IMR-90 (cell line): ENCODE data around the gene TAF4B. TPM values are rescaled to one million over a fixed set of nuclear protein-coding genes. Genes with fewer than 3 reads are reported as not detected.

Experiments
- ATAC-seq: fragments of 200-7000 bp; cut with Tn5 transposase; 2 replicates; pipeline ENCODE4 v1.9.1; 2020; ENCODE audit warnings: low read depth, mild to moderate bottlenecking, moderate library complexity
- BruUV-seq: library from RNA; stranded (reverse); fragments of 400-500 nt; replicated peaks from 2 replicates; lab custom pipeline; 2021; lab: Mats Ljungman, UMichigan
- CTCF ChIA-PET: fragments of 300-600 bp; formaldehyde crosslinking; extraction: SDS; loops from one replicate; lab custom pipeline; 2021; ENCODE audit warnings: antibody characterized with exemption; lab: Yijun Ruan, JAX
- POLR2A ChIA-PET: fragments of 300-600 bp; sonication (Branson Sonifier 250); formaldehyde crosslinking; loops from one replicate; lab custom pipeline; 2022; ENCODE audit warnings: antibody characterized with exemption; ENCODE audit not compliant: unreplicated experiment; lab: Charles Lee
- DNase-seq: peaks from one replicate; pipeline ENCODE4 v3.0.0; 2013
- H2AFZ ChIP-seq: replicated peaks from 2 replicates; pipeline ENCODE3; 2013; ENCODE audit warnings: low read length, mild to moderate bottlenecking; ENCODE audit not compliant: poor library complexity
- H2AK5ac ChIP-seq: 2 replicates; pipeline ENCODE4 v1.6.1; 2013; ENCODE audit warnings: low read depth, low read length, inconsistent platforms
- H2AK9ac ChIP-seq: replicated peaks from 2 replicates; pipeline ENCODE3; 2013; ENCODE audit warnings: mild to moderate bottlenecking, low read depth, low read length, moderate library complexity; ENCODE audit not compliant: poor library complexity
- H2BK120ac ChIP-seq: 2 replicates; pipeline ENCODE4 v1.6.1; 2013; ENCODE audit warnings: low read depth, low read length, inconsistent platforms
- H2BK15ac ChIP-seq: 3 replicates; pipeline ENCODE4 v1.6.1; 2013; ENCODE audit warnings: low read depth, low read length, inconsistent platforms
- H2BK20ac ChIP-seq: 2 replicates; pipeline ENCODE4 v1.6.1; 2013; ENCODE audit warnings: low read depth, mild to moderate bottlenecking, inconsistent platforms, low read length, moderate library complexity
- H2BK5ac ChIP-seq: 2 replicates; pipeline ENCODE4 v1.6.1; 2013; ENCODE audit warnings: mild to moderate bottlenecking, low read depth, low read length, inconsistent platforms; ENCODE audit not compliant: poor library complexity, severe bottlenecking
- H3K14ac ChIP-seq: replicated peaks from 2 replicates; pipeline ENCODE4 v1.6.1; 2013; ENCODE audit warnings: low read depth, low read length, inconsistent platforms
- H3K18ac ChIP-seq: 2 replicates; pipeline ENCODE4 v1.6.1; 2013; ENCODE audit warnings: low read depth, low read length, control low read depth
- H3K23ac ChIP-seq: 2 replicates; pipeline ENCODE4 v1.6.1; 2013; ENCODE audit warnings: low read depth, low read length, inconsistent platforms
- H3K27ac ChIP-seq: 2 replicates; pipeline ENCODE4 v1.5.1; 2013; ENCODE audit warnings: mild to moderate bottlenecking, control low read depth, low read length; ENCODE audit not compliant: insufficient read depth
- H3K27me3 ChIP-seq: 2 replicates; pipeline ENCODE4 v1.6.1; 2013; ENCODE audit warnings: low read length; ENCODE audit not compliant: control insufficient read depth, insufficient read depth
- H3K36me3 ChIP-seq: 2 replicates; pipeline ENCODE4 v1.6.1; 2013; ENCODE audit warnings: low read length, mixed read lengths; ENCODE audit not compliant: control insufficient read depth, insufficient read depth
- H3K4ac ChIP-seq: 2 replicates; pipeline ENCODE4 v1.6.1; 2013; ENCODE audit warnings: low read depth, low read length, inconsistent platforms
- H3K4me1 ChIP-seq: 2 replicates; pipeline ENCODE4 v1.6.1; 2013; ENCODE audit warnings: low read length, mixed read lengths; ENCODE audit not compliant: control insufficient read depth, insufficient read depth
- H3K4me2 ChIP-seq: 2 replicates; pipeline ENCODE4 v1.6.1; 2013; ENCODE audit warnings: low read depth, mild to moderate bottlenecking, control low read depth, low read length, moderate library complexity
- H3K4me3 ChIP-seq: 2 replicates; pipeline ENCODE4 v1.5.1; 2013; ENCODE audit warnings: low read depth, mild to moderate bottlenecking, control low read depth, low read length, moderate library complexity; ENCODE audit not compliant: insufficient read depth
- H3K56ac ChIP-seq: 2 replicates; pipeline ENCODE4 v1.6.1; 2013; ENCODE audit warnings: low read length, inconsistent platforms; ENCODE audit not compliant: insufficient read depth; ENCODE audit errors: extremely low read depth
- H3K79me1 ChIP-seq, 2 experiments: 2 replicates each; pipeline ENCODE4 v1.6.1; 2013; ENCODE audit warnings: low read length in 2 of 2, inconsistent platforms in 1 of 2, low read depth in 1 of 2
- H3K9ac ChIP-seq: 2 replicates; pipeline ENCODE4 v1.6.1; 2013; ENCODE audit warnings: low read depth, low read length, control low read depth
- H3K9me1 ChIP-seq: 2 replicates; pipeline ENCODE4 v1.6.1; 2013; ENCODE audit warnings: low read length, inconsistent platforms; ENCODE audit not compliant: insufficient read depth
- H3K9me3 ChIP-seq: 2 replicates; pipeline ENCODE4 v1.6.1; 2013; ENCODE audit warnings: low read length; ENCODE audit not compliant: control insufficient read depth, insufficient read depth
- H4K20me1 ChIP-seq: 2 replicates; pipeline ENCODE4 v1.6.1; 2013; ENCODE audit warnings: low read length, inconsistent platforms; ENCODE audit not compliant: insufficient read depth
- H4K5ac ChIP-seq: 2 replicates; pipeline ENCODE4 v1.6.1; 2013; ENCODE audit warnings: mild to moderate bottlenecking, low read depth, low read length, control low read depth
- H4K8ac ChIP-seq, 2 experiments: 2 replicates each; pipeline ENCODE4 v1.6.1; 2013; ENCODE audit warnings: low read depth in 2 of 2, low read length in 2 of 2, control low read depth in 1 of 2, inconsistent platforms in 1 of 2
- H4K91ac ChIP-seq: 2 replicates; pipeline ENCODE4 v1.6.1; 2013; ENCODE audit warnings: low read depth, low read length, inconsistent platforms; ENCODE audit not compliant: insufficient read depth
- BHLHE40 ChIP-seq: fragments of 150-350 bp; IDR thresholded peaks from 2 replicates; pipeline ENCODE4 v1.6.1; 2016; ENCODE audit warnings: mild to moderate bottlenecking, low read depth, low read length
- ELK1 ChIP-seq: fragments of 150-350 bp; IDR thresholded peaks from 2 replicates; pipeline ENCODE4 v1.6.1; 2016; ENCODE audit warnings: low read depth, mild to moderate bottlenecking, low read length, moderate library complexity, borderline replicate concordance
- MAFK ChIP-seq: IDR thresholded peaks from 2 replicates; pipeline ENCODE4 v1.6.1; 2012; ENCODE audit warnings: low read depth, low read length, improper control_type of control experiment
- WGBS, 2 experiments: methylation state at CpG; one replicate each; pipeline versions ENCODE4 v1.1.5 to v1.1.7; 2013; ENCODE audit warnings: missing lambda C conversion rate in 2 of 2; ENCODE audit not compliant: insufficient read length in 1 of 2; ENCODE audit errors: extremely low coverage in 2 of 2; 5-methylcytosine and 5-hydroxymethylcytosine counted together
- dilution Hi-C: fragments of 300-500 bp; cut with HindIII; formaldehyde crosslinking; loops from one replicate; pipeline ENCODE4 v1.14.3; 2018; ENCODE audit warnings: low sequenced_read_pairs; ENCODE audit not compliant: unreplicated experiment
- in situ Hi-C: fragments of 300-500 bp; cut with MboI; formaldehyde crosslinking; loops from 3 replicates; pipeline ENCODE4 v1.14.3; 2019; ENCODE audit warnings: low sequenced_read_pairs, inconsistent platforms, mixed read lengths
- intact Hi-C: fragments of 100-400 bp; cut with micrococcal nuclease; formaldehyde crosslinking; loops from 2 replicates; pipeline ENCODE4 v1.10.0; 2022
- polyA plus RNA-seq, 3 experiments: library from polyadenylated mRNA; depleted of rRNA; stranded (reverse); fragments of >200 nt; gene quantifications; 2 replicates each; pipeline ENCODE4 v1.2.3, GENCODE V29; 2012; ENCODE audit warnings: low replicate concordance in 1 of 3
- total RNA-seq: library from RNA; depleted of rRNA; stranded (reverse); fragments of >200 nt; gene quantifications from 2 replicates; pipeline ENCODE4 v1.2.3, GENCODE V29; 2012

TAF4B gene
- total and polyA plus RNA-seq, 2 of the 4 experiments (the other 2 are of a cell fraction), result 0.38 to 1.1 TPM

- dilution Hi-C loops, result no loop called here
- no peak overlapping the region for H3K4me2 ChIP-seq
- H3K9me1 ChIP-seq, result no peaks in the 10 kb centered on the region
- no peak overlapping the region for H3K27ac ChIP-seq
- H3K4me1 ChIP-seq, result no peaks in the 10 kb centered on the region
- no peaks in the 10 kb centered on the region for H3K9me3 ChIP-seq
- no peaks in the 10 kb centered on the region for H3K36me3 ChIP-seq
- H4K91ac ChIP-seq, result no peak overlapping the region
- H3K9ac ChIP-seq, result no peak overlapping the region
- H2BK120ac ChIP-seq, result no peak overlapping the region
- H2BK5ac ChIP-seq, result no peak overlapping the region
- ATAC-seq (no peak), DNase-seq (no peak)
- H3K27me3 ChIP-seq, result no peaks in the 10 kb centered on the region; the same call in 1 of the 2 replicates
- no peak overlapping the region for H3K4ac ChIP-seq
- H3K79me1 ChIP-seq, result no peaks in the 10 kb centered on the region
- no peak overlapping the region for H3K14ac ChIP-seq
- no peak overlapping the region for H4K8ac ChIP-seq
- H4K5ac ChIP-seq, result no peak overlapping the region
- H3K56ac ChIP-seq, result no peak overlapping the region
- BruUV-seq, result no TSS peak
- no peak overlapping the region for H2AK5ac ChIP-seq
- H2AK9ac ChIP-seq, result no peak overlapping the region
- no peak overlapping the region for H3K4me3 ChIP-seq
- H4K20me1 ChIP-seq, result no peaks in the 10 kb centered on the region
- TF ChIP-seq ELK1, result no peak
- no peak for TF ChIP-seq MAFK
- TF ChIP-seq BHLHE40, result no peak
- no CpG with 5 or more reads among the region's 2 CpGs for WGBS, 2 experiments
- no peak overlapping the region for H3K18ac ChIP-seq
- intact Hi-C loops, result no loop called here
- POLR2A ChIA-PET, result no interaction called here
- no peak overlapping the region for H2AFZ ChIP-seq
- CTCF ChIA-PET, result interaction anchor here (0.6 kb wide), 1 partner anchor 9 kb away, joined by 4 read pairs; no protein-coding TSS in a partner anchor
- no peak overlapping the region for H2BK15ac ChIP-seq
- H3K23ac ChIP-seq, result no peak overlapping the region
- H2BK20ac ChIP-seq, result no peak overlapping the region
- in situ Hi-C loops, result no loop called here
Observed at GRCh38 chr18:26206488-26206887, 19.8 kb upstream of the TAF4B start.
